ENCODE data around the gene OR6C2.

DNA sequence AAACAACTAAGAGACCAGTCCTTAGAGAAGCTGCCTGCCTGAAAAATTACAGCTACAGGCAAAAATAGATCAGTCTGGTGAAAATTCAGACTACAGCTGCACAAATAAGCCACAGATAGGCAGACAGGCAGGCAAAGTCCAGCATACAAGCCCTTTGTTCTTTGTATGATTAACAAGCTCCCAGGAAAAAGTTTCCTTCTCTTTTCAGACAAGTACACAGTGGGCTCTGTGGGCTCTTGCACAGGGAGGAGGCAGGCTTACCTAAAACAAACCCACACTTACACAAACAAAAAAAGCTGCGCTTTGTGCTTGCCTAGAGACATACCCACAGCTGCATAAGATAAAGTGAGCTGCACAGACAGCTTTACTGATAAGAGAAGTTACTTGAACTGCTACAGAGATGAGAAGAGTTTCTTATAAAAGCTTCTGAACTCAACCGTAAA, 56.0 kb downstream of the OR6C2 start:
- TF ChIP-seq, protein P1, sequence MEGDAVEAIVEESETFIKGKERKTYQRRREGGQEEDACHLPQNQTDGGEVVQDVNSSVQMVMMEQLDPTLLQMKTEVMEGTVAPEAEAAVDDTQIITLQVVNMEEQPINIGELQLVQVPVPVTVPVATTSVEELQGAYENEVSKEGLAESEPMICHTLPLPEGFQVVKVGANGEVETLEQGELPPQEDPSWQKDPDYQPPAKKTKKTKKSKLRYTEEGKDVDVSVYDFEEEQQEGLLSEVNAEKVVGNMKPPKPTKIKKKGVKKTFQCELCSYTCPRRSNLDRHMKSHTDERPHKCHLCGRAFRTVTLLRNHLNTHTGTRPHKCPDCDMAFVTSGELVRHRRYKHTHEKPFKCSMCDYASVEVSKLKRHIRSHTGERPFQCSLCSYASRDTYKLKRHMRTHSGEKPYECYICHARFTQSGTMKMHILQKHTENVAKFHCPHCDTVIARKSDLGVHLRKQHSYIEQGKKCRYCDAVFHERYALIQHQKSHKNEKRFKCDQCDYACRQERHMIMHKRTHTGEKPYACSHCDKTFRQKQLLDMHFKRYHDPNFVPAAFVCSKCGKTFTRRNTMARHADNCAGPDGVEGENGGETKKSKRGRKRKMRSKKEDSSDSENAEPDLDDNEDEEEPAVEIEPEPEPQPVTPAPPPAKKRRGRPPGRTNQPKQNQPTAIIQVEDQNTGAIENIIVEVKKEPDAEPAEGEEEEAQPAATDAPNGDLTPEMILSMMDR (IDR thresholded peaks at IDR 0.05; ENCODE audit: low read depth, low read length, poor library complexity, severe bottlenecking): no peak
- TF ChIP-seq EZH2phosphoT487 (IDR thresholded peaks at IDR 0.05; ENCODE audit: borderline replicate concordance, low read length): no peak
